A673 (cell line): ENCODE data around the gene LRRC17. TPM values are rescaled to one million over a fixed set of nuclear protein-coding genes. Genes with fewer than 3 reads are reported as not detected.

Source experiments
- BruUV-seq: library from RNA; stranded (reverse); fragments of 400-500 nt; replicated peaks from 2 replicates; lab custom pipeline; 2021; lab: Mats Ljungman, UMichigan
- CTCF ChIA-PET: fragments of 300-600 bp; sonication (Branson Sonifier 250); formaldehyde crosslinking; loops from one replicate; lab custom pipeline; 2022; ENCODE audit warnings: antibody characterized with exemption; lab: Charles Lee
- POLR2A ChIA-PET: fragments of 300-600 bp; sonication (Branson Sonifier 250); formaldehyde crosslinking; loops from one replicate; lab custom pipeline; 2022; ENCODE audit warnings: antibody characterized with exemption; ENCODE audit not compliant: low non-redundant PET; lab: Charles Lee
- DNase-seq: peaks from one replicate; pipeline ENCODE4 v3.0.0-alpha.2; 2015; ENCODE audit warnings: low spot score
- H3K27ac ChIP-seq: fragments of 200-600 bp; sonication (generic); 2 replicates; pipeline ENCODE4 v1.5.1; 2016; ENCODE audit warnings: mixed run types, low read depth, mild to moderate bottlenecking, mixed read lengths, antibody characterized with exemption, low read length; ENCODE audit not compliant: poor library complexity, severe bottlenecking
- H3K27me3 ChIP-seq: fragments of 200-600 bp; sonication (generic); replicated peaks from 2 replicates; pipeline ENCODE4 v1.6.1; 2017; ENCODE audit warnings: mixed run types, low read depth, mild to moderate bottlenecking, mixed read lengths, antibody characterized with exemption, low read length; ENCODE audit not compliant: insufficient read depth, poor library complexity
- H3K36me3 ChIP-seq: fragments of 200-600 bp; sonication (generic); 2 replicates; pipeline ENCODE4 v1.6.1; 2016; ENCODE audit warnings: mixed run types, mild to moderate bottlenecking, mixed read lengths, antibody characterized with exemption, low read length; ENCODE audit not compliant: insufficient read depth, poor library complexity, severe bottlenecking
- H3K4me1 ChIP-seq: fragments of 200-600 bp; sonication (generic); 2 replicates; pipeline ENCODE4 v1.6.1; 2017; ENCODE audit warnings: mixed run types, mild to moderate bottlenecking, mixed read lengths, antibody characterized with exemption, low read length; ENCODE audit not compliant: insufficient read depth, poor library complexity, severe bottlenecking
- H3K4me3 ChIP-seq: fragments of 200-600 bp; sonication (generic); 2 replicates; pipeline ENCODE4 v1.5.1; 2016; ENCODE audit warnings: low read depth, mixed run types, mild to moderate bottlenecking, mixed read lengths, low read length; ENCODE audit not compliant: poor library complexity, severe bottlenecking
- H3K9me3 ChIP-seq: fragments of 200-600 bp; sonication (generic); 2 replicates; pipeline ENCODE4 v1.6.1; 2016; ENCODE audit warnings: mixed run types, low read depth, mild to moderate bottlenecking, mixed read lengths, antibody characterized with exemption, low read length; ENCODE audit not compliant: poor library complexity, severe bottlenecking
- CTCF ChIP-seq: fragments of 300-800, 200-600 bp; sonication (generic); conservative IDR thresholded peaks from 2 replicates; pipeline ENCODE4 v1.5.1; 2017; ENCODE audit warnings: low read depth, mild to moderate bottlenecking, antibody characterized with exemption, low read length, moderate library complexity, mixed read lengths
- EZH2 ChIP-seq: fragments of 200-600 bp; sonication (generic); IDR thresholded peaks from 2 replicates; pipeline ENCODE4 v1.6.1; 2017; ENCODE audit warnings: borderline replicate concordance, low read depth, mild to moderate bottlenecking, mixed read lengths, antibody characterized with exemption, low read length; ENCODE audit not compliant: poor library complexity, severe bottlenecking
- intact Hi-C: fragments of 100-400 bp; cut with micrococcal nuclease; formaldehyde crosslinking; loops from one replicate; pipeline ENCODE4 v1.10.0; 2022; ENCODE audit not compliant: unreplicated experiment
- total RNA-seq: library from RNA; stranded (reverse); gene quantifications from 2 replicates; pipeline ENCODE4 v1.2.3, GENCODE V29; 2021

LRRC17 gene
- total RNA-seq, 1 experiment from 2014 or later: 10.0 TPM

GRCh38 chr7:102918845-102919244 lies 6.0 kb downstream of the LRRC17 start:
- Histone ChIP-seq H3K27ac (no peak overlapping the region), H3K36me3 (no peaks in the 10 kb centered on the region), H3K4me3 (no peak overlapping the region), H3K4me1 (peaks cover 20% of the 10 kb centered on the region), H3K27me3 (no peaks in the 10 kb centered on the region), H3K9me3 (no peaks in the 10 kb centered on the region)
- no peak for TF ChIP-seq CTCF
- TF ChIP-seq EZH2: no peak
- POLR2A ChIA-PET: no interaction called here
- DNase-seq: no peak
- intact Hi-C loops: no loop called here
- no TSS peak for BruUV-seq
- CTCF ChIA-PET: no interaction called here

GRCh38 chr7:102925976-102926782 lies 13.4 kb downstream of the LRRC17 start:
- CTCF ChIA-PET: no interaction called here

GRCh38 chr7:102926783-102927140 lies 14.0 kb downstream of the LRRC17 start:
- Histone ChIP-seq H3K9me3 (no peaks in the 10 kb centered on the region), H3K36me3 (no peaks in the 10 kb centered on the region), H3K4me3 (no peak overlapping the region), H3K27me3 (no peaks in the 10 kb centered on the region), H3K27ac (no peak overlapping the region), H3K4me1 (peaks cover 11% of the 10 kb centered on the region)
- DNase-seq: no peak
- intact Hi-C loops: no loop called here
- POLR2A ChIA-PET: no interaction called here
- no peak for TF ChIP-seq CTCF
- TF ChIP-seq EZH2: no peak
- CTCF ChIA-PET: interaction anchor here (0.5 kb wide), 1 partner anchor 135 kb away, joined by 10 read pairs; no protein-coding TSS in a partner anchor
- BruUV-seq: no TSS peak

More at GRCh38 chr7:102925976-102926782, 13.4 kb downstream of the LRRC17 start:
- peak; percentile 64 for DNase-seq
- H3K9me3 ChIP-seq: no peaks in the 10 kb centered on the region
- H3K4me1 ChIP-seq: peaks cover 11% of the 10 kb centered on the region
- POLR2A ChIA-PET: interaction anchor here (0.6 kb wide), 1 partner anchor 179 kb away, joined by 4 read pairs; no protein-coding TSS in a partner anchor
- H3K27ac ChIP-seq: no peak overlapping the region
- no peak for TF ChIP-seq CTCF
- TF ChIP-seq EZH2: no peak
- intact Hi-C loops: no loop called here
- H3K27me3 ChIP-seq: no peaks in the 10 kb centered on the region
- no peak overlapping the region for H3K4me3 ChIP-seq
- BruUV-seq: no TSS peak
- H3K36me3 ChIP-seq: no peaks in the 10 kb centered on the region
